GM19395 (cell line): ENCODE data around the gene ZNF57.
"Not testable (repeated sequence)": the region's sequence is repeated elsewhere in the genome, so short reads cannot be mapped to it uniquely, and the experiment has no call there.

Experiments used
- ATAC-seq: cut with Tn5 transposase; IDR thresholded peaks from one replicate; pipeline ENCODE4 v1.9.1; 2021; ENCODE audit warnings: mild to moderate bottlenecking, moderate library complexity; ENCODE audit not compliant: unreplicated experiment

Gene ZNF57

GRCh38 chr19:2900296-2901252 is at the start of gene ZNF57:
Gene ZNF57 (plus strand): TSS chr19:2900928. CDS start chr19:2901046, 118 bp downstream.
- peak; percentile 95 for ATAC-seq

GRCh38 chr19:2852598-2852997 is 48.1 kb upstream of the ZNF57 start:
- no peak for ATAC-seq

- ATAC-seq: no peak
Measured at GRCh38 chr19:2853015-2853606, 47.6 kb upstream of the ZNF57 start.

- ATAC-seq: no peak
Measured at GRCh38 chr19:2854849-2855248, 45.9 kb upstream of the ZNF57 start.

GRCh38 chr19:2856457-2857050 is 44.2 kb upstream of the ZNF57 start:
- ATAC-seq: no peak

GRCh38 chr19:2858864-2859263 is 41.9 kb upstream of the ZNF57 start:
- ATAC-seq: no peak

GRCh38 chr19:2863816-2864215 is 36.9 kb upstream of the ZNF57 start:
- ATAC-seq: no peak

- ATAC-seq: no peak
Measured at GRCh38 chr19:2865334-2866100, 35.2 kb upstream of the ZNF57 start.

- ATAC-seq: no peak
Measured at GRCh38 chr19:2866495-2867024, 34.2 kb upstream of the ZNF57 start.

- no peak for ATAC-seq
Measured at GRCh38 chr19:2867025-2867991, 33.4 kb upstream of the ZNF57 start, which contains the start of gene ZNF556. Gene ZNF556 (plus strand): TSS chr19:2867335. CDS start chr19:2867422, 87 bp downstream.

- no peak for ATAC-seq
Measured at GRCh38 chr19:2869618-2870017, 31.1 kb upstream of the ZNF57 start.

GRCh38 chr19:2872175-2872574 is 28.6 kb upstream of the ZNF57 start:
- not testable (repeated sequence) for ATAC-seq

GRCh38 chr19:2877398-2878331 is 23.1 kb upstream of the ZNF57 start:
- no peak for ATAC-seq

- ATAC-seq: no peak
Measured at GRCh38 chr19:2883686-2884439, 16.9 kb upstream of the ZNF57 start.

GRCh38 chr19:2885736-2886135 is 15.0 kb upstream of the ZNF57 start:
- ATAC-seq: no peak

GRCh38 chr19:2887391-2887914 is 13.3 kb upstream of the ZNF57 start:
- no peak for ATAC-seq

GRCh38 chr19:2888731-2889224 is 11.9 kb upstream of the ZNF57 start:
- no peak for ATAC-seq
